ENCODE measurements around the gene PRKCZ.

PRKCZ gene

GRCh38 chr1:2101946-2102345 lies 51.7 kb downstream of the PRKCZ start:
- no peak for DNase-seq (ENCODE audit: low read depth)
- no peak overlapping the region for H3K4me3 ChIP-seq (ENCODE audit: low read depth, low read length)
- TF ChIP-seq CTCF (IDR thresholded peaks at IDR 0.05; ENCODE audit: insufficient read depth, low read depth, low read length, missing control alignments), result no peak

DNA sequence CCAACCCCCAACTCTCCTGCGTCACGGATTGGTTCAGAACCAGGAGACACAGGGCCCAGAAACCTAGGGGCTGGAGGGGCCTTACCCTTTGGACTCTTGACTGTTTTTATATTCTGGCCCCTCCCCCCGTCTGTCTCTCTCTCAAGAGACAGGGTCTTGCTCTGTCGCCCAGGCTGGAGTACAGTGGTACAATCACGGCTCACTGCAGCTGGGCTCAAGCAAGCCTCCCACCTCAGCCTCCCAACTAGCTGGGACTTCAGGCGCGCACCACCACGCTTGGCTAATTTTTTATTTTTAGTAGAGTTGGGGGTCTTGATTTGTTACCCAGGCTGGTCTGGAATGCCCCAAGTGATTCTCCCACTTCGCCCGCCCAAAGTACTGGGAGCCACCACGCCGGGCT lies 52.5 kb downstream of the PRKCZ start:
- no peak for DNase-seq (ENCODE audit: low read depth)
- no peak for TF ChIP-seq CTCF (IDR thresholded peaks at IDR 0.05; ENCODE audit: insufficient read depth, low read depth, low read length, missing control alignments)
- no peak overlapping the region for H3K4me3 ChIP-seq (ENCODE audit: low read depth, low read length)

GRCh38 chr1:2103266-2103900 lies 53.2 kb downstream of the PRKCZ start:
- no peak for TF ChIP-seq CTCF (IDR thresholded peaks at IDR 0.05; ENCODE audit: insufficient read depth, low read depth, low read length, missing control alignments)
- no peak for DNase-seq (ENCODE audit: low read depth)
- no peak overlapping the region for H3K4me3 ChIP-seq (ENCODE audit: low read depth, low read length)

GRCh38 chr1:2103901-2104590 lies 53.8 kb downstream of the PRKCZ start:
- no peak for DNase-seq (ENCODE audit: low read depth)
- H3K4me3 ChIP-seq (ENCODE audit: low read depth, low read length), result no peak overlapping the region
- no peak for TF ChIP-seq CTCF (IDR thresholded peaks at IDR 0.05; ENCODE audit: insufficient read depth, low read depth, low read length, missing control alignments)

GRCh38 chr1:2104621-2105427 lies 54.6 kb downstream of the PRKCZ start:
- TF ChIP-seq CTCF (IDR thresholded peaks at IDR 0.05; ENCODE audit: insufficient read depth, low read depth, low read length, missing control alignments), result no peak
- DNase-seq (ENCODE audit: low read depth), result no peak
- H3K4me3 ChIP-seq (ENCODE audit: low read depth, low read length), result no peak overlapping the region

DNA sequence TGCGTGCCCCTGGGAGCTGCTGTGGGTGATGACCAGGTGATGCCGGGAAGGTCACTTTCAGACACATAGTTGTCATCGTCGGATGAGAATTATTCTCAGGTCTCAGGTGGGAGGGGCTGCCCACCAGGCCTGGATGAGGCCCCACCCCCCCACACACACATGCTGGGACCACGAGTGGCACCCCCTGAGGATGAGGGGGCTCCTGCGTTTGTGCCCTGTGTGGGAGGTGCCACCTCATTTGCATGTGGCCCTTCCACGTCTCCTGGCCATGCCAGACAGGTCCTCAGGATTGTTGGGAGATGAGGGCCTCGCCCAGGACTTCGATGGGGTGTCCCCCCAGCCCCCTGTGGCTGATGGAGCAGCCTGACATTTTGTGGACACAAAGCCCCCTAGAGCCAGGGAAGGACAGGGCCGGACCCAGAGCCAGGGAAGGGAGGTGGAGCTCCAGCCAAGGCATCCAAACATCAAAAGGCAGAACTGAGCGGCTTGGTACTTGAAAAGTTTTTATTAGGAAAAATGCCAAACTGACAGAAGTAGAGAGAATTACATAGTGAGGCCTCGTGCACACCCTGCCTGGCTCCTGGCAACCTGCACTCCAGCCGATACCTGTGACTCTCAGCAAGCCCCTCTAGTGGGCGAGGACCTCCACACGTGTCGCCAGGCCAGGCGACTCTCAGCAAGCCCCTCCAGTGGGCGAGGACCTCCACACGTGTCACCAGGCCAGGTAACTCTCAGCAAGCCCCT lies 55.7 kb downstream of the PRKCZ start:
- TF ChIP-seq CTCF (IDR thresholded peaks at IDR 0.05; ENCODE audit: insufficient read depth, low read depth, low read length, missing control alignments), result no peak
- no peak overlapping the region for H3K4me3 ChIP-seq (ENCODE audit: low read depth, low read length)
- no peak for DNase-seq (ENCODE audit: low read depth)
